GM13976 (cell line): ENCODE data around the gene EMILIN3.

Source experiments
- DNase-seq: peaks from one replicate; pipeline ENCODE4 v3.0.0; 2012; ENCODE audit warnings: low spot score
- CTCF ChIP-seq: IDR thresholded peaks from 2 replicates; pipeline ENCODE4 v1.5.1; 2012; ENCODE audit warnings: borderline replicate concordance, mild to moderate bottlenecking; ENCODE audit not compliant: insufficient read depth; ENCODE audit errors: extremely low read depth, missing control alignments, control extremely low read depth
- in situ Hi-C: fragments of 300-500 bp; cut with MboI; formaldehyde crosslinking; loops from one replicate; pipeline ENCODE4 v1.12.0; 2022; ENCODE audit warnings: low sequenced_read_pairs, mixed read lengths, inconsistent platforms; ENCODE audit not compliant: unreplicated experiment

EMILIN3 gene

GRCh38 chr20:41365777-41366545 lies 657 bp downstream of the EMILIN3 start:
- DNase-seq: no peak
- no peak for TF ChIP-seq CTCF
- in situ Hi-C loops: no loop called here

GRCh38 chr20:41364967-41365765 lies 1.5 kb downstream of the EMILIN3 start:
- DNase-seq: no peak
- in situ Hi-C loops: no loop called here
- TF ChIP-seq CTCF: no peak

- no peak for DNase-seq
- no peak for TF ChIP-seq CTCF
- in situ Hi-C loops: no loop called here
Measured at GRCh38 chr20:41364236-41364855, 2.3 kb downstream of the EMILIN3 start.

GRCh38 chr20:41363601-41364000 lies 3.0 kb downstream of the EMILIN3 start:
- TF ChIP-seq CTCF: no peak
- in situ Hi-C loops: no loop called here
- DNase-seq: no peak

GRCh38 chr20:41362748-41363140 lies 3.9 kb downstream of the EMILIN3 start:
- in situ Hi-C loops: no loop called here

More at GRCh38 chr20:41362748-41363140, 3.9 kb downstream of the EMILIN3 start:
- DNase-seq: no peak
- TF ChIP-seq CTCF: no peak
